Right renal pelvis (tissue), 4 donors: ENCODE data around the gene NOTCH2. TPM values are rescaled to one million over a fixed set of nuclear protein-coding genes. Genes with fewer than 3 reads are reported as not detected.
"Not testable (repeated sequence)": the region's sequence is repeated elsewhere in the genome, so short reads cannot be mapped to it uniquely, and the experiment has no call there.

ENCODE experiments used
- DNase-seq, 4 donors: peaks; one replicate each; pipeline ENCODE4 v3.0.0-alpha.2; 2013; ENCODE audit warnings: low read depth in 4 of 4, low spot score in 3 of 4, missing footprints in 1 of 4
- polyA plus RNA-seq, 4 donors: library from polyadenylated mRNA; unstranded; fragments of 120-200 nt; gene quantifications; one replicate each; pipeline ENCODE4 v1.2.1, GENCODE V29; 2013; ENCODE audit not compliant: insufficient read length in 4 of 4

Gene NOTCH2
- polyA plus RNA-seq, 4 donors: 144 to 158 (median 149) TPM

DNA sequence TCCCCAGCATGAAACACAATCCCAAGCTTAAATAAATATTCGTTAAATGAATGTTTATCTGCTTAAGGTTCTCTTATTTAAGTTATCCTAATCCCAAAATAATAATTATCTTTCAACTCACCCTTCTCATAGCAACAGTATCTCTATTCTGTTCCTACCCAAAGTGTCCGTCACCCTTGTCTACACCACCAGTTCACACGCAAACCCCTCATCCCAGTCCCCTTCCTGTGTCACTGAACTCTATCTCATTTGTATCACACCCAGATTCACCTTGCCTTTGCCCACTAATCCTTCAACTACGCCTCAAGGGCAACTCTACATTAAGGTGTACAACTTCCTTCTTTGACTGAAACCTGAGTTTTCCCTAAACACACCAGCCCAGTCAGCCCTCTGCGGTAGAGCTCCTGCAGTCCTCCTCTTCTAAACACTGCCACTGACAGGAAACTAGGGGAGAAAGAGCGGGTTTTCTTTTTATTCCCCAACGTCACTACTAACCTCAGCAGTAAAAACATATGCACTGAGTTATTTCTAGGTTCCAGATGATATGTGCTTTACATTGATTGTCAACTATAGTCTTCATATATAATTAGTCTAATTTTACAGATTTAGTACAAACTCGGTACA lies 92.2 kb downstream of the NOTCH2 start:
- DNase-seq: not testable (repeated sequence)

DNA sequence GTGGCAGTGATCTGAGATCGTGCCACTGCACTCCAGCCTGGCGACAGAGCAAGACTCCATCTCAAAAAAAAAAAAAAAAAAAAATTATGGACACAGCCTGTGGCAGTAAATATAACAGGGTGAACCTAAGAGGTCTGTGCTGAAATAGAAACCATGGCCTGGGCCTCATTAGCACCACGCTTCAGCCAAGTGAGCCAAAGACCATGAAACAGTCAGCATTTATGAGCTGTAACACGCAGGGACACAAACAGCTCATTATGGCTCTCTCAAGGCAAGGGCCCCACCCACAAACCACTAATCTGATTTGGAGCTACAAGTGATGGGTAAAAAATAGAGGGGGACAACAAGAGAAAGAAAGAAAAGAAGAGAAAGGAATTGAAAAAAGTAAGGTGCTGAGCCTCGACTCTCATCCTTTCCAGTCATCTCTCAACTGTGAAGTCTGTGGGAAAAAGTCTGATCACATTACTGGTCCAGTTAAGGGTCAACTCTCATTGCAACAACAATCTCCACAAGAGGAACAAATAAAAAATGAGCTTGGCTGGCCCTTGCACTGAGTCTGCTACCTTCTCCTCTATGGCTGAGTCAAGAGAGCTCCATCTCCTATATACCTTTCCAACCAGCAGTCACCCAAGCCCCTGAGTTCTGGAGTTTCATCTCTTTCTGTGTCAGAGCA lies 93.7 kb downstream of the NOTCH2 start:
- DNase-seq: peak in 1 of 4 donors; percentile 31

DNA sequence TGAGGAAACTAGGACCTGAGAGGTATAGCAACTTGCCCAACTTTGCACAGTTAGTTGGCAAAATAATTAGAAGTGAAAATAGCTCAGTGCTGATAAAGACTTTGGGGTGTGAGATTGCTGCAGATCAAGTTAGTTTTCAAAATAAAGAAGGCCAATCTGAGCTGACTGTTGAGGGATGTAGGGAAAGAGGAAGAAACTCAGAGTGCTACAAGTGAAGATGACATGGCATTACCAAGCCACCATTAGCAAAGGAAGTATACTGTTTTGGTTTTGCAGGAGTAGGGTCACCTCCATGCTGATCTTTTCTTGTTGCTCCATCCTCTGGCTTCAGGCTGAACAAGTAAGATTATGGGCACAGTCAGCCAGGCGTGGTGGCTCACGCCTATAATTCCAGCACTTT lies 94.5 kb downstream of the NOTCH2 start:
- DNase-seq: no peak

DNA sequence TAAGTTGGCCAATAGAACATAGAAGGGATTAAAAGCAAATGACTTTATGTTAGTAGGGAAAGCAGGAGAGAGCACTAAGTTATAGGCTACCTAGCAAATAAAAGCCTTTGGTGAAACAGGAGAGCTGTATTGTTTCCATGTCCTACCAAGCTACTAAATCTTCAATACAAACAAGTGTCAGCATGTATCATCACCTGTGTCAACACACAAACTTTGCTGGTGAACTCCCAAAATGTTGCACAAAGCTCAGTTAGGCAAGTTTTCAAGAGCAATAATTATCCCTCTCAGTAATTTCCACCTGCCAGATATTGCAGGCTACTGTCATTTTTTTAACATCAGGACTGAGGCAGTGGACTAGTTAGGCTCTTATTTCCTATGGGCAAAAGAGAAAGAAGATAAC lies 95.4 kb downstream of the NOTCH2 start:
- no peak for DNase-seq

DNA sequence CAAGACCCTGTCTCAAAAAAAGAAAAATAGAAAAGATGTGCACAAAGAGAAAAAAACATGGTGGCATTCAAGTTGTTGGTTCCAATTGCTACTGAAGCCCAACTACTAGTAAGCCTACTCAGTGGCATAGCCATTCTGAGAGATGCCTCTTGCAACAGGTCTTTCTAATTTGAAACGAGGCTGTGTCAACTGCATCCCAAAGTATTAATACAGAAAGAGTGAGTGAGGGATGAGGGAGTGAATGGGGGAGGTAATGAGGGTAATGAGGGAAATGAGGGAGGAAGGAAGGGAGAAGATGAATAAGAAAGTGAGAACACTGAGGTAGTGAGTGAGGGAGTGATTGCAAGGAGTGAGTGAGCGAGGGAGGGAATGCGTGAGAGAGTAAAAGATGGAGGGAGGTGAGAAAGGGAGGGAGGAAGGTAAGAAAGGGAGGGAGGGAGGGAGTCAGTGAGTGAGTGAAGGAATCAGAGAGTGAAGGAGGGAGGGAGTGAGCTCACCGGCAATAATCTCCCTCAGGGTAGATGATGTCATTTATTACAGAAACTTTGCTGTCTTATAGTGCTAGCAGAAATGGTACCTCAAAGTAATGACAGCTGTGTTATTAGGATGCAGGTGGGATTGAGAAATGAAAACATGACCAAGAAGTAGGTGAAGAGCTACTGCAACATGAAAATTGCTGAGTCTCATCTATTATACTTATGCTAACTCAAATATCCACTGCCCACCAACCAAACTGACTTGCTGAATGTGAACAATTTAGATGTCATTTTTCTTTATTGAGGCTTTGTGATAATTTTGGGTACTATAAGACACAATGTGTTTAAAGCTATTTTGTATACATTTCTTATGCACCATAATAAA lies 97.5 kb downstream of the NOTCH2 start:
- no peak for DNase-seq

DNA sequence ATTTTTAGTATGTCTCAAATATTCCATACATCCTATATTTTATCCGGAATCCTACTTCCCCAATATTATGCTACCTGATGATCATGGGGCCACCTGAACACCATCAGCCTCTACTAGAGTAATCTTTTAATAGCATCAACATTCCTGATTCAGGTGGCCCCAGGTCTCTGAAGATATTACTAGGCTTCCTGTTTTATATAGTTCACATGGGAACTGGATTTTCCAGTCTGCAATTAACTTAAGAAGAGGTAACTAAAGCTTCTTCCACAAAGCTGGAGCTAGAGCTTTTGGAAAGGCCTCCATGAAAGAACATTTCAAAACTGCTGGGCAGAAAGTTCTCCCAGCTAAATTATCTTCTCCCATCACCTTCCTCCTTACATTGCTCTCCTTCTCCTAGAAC lies 100.9 kb downstream of the NOTCH2 start:
- DNase-seq: no peak

DNA sequence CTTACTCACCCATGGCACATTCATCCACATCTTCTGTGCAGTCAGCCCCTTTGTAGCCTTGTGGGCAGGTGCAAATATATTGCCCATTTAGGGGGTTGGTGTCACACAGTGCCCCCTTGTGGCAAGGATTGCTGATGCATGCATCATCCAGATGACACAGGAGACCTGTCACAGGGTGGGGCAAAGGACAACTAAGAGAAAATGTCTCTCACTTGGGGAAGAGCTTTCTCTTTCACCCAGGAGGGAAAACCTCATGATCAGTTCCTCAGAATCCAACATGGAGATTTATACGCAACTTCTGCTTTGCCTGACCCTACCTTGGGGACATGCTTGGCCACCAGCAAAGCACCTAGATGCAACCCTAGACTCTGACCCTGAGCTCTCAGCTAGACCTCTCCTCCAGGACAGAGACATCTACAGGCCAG lies 101.4 kb downstream of the NOTCH2 start:
- DNase-seq: no peak

DNA sequence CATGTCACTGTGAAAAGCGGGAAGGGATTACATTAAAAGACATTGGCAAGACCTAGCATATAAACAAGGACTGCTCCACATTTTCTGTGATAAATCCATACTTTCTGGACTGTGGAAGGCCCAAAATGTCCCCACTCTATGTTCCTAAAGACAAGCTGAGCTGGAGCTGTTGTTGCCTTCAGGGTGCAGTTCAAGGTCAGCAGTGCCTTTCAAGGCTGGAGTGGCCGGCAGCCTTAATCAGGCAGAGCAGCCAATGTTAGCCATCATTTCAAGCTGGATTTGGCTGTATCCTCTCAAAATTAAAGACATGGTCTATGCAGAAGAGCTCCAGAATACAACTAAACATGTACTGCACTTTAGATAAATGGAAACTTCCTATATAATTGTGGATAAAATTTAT lies 102.8 kb downstream of the NOTCH2 start:
- DNase-seq: no peak

DNA sequence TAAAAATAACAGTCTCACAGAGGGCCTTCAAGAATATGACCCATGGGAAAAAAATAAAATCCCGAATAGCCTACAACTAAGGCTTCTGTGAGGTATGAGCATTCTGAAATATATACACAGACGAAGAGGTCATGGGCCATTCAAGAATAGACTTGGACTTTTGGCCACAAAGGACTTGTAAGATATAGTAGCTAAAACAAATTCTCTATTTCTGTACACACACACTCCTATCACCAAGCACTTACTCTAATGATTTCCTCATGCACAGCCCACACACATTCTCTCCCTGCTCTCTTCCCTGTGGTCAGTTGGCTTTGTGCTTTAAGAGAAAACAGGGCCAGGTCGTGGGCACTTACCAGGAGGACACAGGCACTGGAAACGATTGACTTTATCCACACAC lies 103.4 kb downstream of the NOTCH2 start:
- DNase-seq: no peak

DNA sequence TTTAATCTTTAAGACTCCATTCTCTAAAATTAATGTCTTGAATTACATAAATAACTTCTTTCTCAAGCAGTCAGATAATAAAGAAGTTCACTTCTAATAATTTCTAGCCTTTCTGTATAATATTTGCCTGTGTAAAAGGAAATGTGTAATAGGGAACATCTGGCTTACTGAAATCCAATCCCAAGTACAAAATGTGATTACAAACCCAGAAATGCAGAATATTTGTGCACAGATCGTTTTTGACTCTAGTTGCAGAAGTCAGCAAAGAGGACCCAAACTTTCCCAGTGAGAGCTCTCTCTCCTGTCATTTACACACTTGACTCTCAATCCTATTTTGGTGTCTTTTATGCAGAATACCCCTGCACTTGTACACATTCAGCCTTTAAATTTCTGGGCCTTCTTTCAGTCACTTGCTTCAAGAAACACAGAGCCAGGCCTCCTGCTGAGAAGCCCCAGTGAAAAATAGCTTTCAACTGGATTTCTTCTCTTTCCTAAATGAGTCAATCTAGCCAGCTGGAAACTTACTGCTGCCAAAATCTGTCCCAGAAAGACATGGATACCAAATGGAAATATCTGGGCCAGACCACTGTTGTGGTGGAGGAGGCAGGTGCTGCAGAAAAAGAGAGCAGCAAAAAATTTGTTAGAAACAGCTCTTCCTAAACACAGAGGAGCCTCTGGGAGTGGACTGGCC lies 104.6 kb downstream of the NOTCH2 start:
- no peak for DNase-seq

DNA sequence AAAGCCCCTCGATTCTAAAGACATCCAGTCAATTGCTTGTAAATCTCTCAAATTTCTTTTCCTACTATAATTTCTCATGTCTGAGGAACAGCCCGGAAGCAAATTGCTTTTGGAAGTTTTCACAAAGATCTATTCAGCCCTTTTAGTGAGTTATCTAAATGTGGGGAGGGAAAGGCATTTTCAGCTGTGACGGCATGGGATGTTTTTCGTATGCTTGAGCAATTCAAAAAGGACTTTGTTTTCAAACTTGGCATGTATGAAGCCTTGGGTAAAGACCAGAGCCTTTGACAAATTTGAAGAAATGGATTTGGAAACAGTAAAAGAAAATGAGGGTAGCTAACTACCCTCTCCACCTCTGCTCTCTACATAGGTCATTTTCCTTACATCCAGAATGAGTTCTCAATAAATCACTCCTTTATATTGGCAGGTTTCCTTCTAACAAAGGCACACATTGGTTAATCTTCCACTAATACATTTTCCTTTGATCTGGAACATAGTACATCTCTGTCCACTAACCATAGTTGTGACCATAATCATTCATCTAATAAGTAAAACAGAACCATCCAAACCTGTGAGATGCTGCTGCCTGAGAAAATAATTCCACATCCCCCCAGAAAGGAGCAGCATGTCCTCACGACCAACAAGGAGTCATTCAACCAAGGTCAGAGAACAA lies 107.0 kb downstream of the NOTCH2 start:
- DNase-seq: no peak

DNA sequence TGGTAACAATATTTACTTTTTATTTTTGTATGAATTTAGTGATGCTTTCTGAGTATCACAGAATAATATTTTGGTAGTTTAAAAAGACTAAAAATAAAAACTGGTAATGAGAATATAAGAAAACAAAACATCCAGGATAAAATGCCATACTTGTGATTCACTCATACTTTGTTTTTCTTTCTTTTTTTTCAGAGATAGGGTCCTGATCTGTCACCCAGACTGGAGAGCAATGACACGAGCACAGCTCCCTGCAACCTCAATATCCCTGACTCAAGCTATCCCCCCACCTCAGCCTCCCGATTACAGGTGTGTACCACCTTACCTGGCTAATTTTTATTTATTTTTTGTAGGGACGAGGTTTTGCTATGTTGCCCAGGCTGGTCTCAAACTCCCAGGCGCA lies 109.0 kb downstream of the NOTCH2 start:
- no peak for DNase-seq

DNA sequence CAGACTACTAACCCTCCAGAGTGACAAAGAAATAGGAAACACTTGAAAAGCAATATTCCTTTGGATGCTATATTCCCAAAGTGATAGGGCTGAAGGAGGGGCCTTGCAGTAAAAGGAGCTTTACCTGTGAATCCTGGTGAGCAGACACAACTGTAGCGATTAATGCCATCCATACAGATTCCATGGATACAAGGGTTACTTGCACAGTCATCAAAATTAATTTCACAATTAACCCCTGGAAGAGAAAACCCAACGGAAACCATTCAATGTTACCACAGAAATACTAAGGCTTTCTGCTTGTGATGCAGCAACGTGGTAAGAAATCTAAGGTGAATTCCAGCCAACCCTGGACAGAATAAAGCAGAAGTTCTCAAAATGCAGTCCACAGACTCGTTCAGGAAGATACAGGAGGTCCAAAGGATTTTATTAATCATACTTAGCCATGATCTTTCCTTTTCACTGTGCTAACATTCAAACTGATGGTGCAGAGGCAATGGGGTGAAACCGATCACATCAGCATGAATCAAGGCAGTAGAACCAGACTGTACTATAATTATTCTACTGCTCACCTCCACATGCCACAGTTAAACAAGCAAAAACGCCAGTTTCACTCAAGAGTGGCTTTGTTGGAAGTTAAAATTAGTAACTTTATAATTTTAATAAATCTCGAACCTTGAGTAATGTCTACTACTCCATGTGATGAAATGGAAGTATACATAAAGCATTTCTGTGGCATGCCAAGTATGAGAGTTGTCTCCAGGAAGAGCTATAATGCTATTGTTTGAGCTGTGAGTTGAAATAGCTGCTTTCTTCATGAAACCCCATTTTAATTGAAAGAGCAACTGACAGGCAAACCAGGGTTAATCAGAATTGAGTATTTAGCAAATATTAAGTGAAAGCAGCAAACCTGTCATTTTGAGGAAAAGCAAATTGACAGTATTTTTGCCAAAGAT lies 109.9 kb downstream of the NOTCH2 start:
- no peak for DNase-seq

DNA sequence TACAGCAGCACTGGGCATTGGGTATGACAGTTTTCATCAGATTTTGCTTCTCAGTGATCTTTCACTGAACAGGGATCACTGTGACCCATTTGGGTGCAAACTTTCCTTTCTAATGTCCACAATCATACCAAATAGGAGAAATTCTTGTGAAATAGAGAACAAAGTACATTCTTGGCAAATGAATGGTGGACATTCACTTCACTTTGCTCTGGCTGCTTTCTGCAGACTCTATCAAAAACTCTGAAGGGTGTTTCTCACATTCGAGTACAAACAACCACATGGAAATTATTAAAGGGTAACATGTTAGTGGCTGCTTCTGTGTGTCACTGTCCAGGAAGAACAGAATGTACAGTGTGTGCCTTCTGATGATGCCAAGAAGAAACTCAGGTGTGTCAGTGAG lies 111.2 kb downstream of the NOTCH2 start:
- no peak for DNase-seq

DNA sequence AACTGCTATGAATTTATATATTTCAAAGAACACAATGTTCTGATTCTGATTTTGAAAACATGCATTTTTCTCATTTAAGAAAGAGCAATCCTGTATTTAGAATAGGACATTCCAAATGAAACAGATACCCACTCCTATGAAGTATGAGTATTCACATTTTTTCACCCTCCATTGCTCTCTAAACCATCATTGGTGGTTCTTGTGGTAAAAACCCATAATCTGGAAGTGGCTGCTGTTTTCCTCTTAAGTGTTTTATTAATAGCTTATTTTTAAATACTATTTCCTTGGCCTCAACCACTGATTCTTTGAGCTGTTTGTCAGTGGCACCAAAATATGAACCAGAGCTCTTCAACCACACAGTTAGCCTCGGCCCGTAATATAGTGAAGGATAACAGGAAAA lies 113.2 kb downstream of the NOTCH2 start:
- DNase-seq: no peak

DNA sequence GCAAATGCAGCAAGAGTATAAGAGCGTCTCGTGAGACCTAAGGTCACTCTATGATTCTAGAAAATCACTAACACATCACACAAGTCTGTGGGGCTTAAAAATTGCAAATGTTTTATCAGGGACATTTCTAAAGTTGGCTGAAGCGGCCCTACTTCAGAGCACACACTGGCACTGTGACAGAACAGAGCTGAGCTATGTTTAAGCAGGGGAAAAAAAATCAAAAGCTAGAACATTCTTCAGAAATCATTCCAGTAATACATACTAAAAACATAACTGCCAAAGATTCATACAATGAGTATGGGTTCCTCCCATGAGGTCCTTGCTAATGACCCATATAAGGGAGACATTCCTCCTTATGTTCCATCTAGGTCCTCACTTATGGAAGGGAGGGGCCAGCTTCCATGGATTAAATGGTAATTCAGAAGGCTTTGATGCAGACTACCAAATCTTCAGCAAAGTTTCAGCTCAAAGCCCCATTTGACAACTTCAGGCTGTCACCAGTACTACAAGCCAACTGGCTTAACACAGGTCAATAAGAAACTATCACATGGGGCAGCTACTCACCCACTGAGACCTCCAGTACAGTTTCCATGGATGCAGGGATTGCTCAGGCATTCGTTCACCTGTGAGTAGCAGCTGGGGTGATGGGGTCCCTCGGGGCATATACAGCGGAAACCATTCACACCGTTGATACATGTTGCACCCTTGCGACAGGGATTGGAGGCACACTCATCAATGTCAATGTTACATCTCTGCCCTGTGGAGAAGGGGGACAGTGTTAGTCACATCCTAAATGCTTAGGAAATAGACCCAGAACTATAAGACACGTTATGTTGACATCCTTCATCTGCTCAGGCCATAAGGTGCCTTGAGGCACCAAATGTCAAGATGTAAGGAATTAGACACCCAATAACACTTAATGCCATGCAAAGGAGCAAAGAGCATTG lies 114.7 kb downstream of the NOTCH2 start:
- DNase-seq: no peak

DNA sequence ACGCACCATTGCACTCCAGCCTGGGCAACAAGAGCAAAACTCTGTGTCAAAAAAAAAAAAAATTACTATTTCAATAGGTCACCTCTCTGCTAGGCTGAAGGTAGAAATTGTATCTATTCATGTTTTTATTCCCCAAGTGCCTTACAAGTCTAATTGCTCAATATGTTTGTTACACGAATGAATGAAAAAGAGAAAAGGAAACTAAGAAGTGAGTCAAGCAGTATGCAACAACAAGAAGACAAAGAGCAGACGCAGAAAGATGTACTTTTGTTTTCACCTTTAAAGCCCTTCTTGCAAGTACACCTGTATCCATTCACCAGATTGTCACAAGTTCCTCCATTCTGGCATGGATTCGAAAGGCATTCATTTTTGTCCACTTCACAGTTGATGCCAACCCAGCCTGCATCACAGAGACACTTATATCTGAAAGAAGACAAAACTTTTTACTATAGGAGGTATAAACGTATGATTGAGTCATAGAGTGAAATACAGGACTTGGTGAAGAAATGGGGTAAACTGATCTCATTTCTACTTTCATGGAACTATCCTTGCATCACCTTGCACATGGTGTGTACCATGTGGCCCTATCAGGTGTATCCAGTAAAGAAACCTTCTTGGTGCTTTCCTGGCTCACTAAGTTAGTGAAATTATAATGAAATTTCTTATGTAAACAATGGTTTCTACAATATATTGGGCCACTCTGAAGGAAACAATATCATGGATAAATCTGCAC lies 116.0 kb downstream of the NOTCH2 start:
- DNase-seq: no peak

DNA sequence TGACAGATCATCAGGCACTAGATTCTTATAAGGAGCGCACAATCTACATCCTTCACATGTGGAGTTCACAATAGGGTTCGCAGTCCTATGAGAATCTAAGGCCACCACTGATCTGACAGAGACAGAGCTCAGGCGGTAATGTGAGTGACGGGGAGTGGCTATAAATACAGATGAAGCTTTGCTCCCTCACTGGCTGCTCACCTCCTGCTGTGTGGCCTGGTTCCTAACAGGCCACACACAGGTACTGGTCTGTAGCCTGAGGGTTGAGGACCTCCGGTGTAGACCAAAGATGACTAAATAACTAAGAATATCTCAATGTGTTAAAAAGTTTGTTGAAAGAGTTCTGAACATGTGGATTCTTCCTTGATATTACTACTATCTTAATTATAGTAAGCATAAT lies 117.0 kb downstream of the NOTCH2 start:
- no peak for DNase-seq
